K562 (cell line): Measurements from ENCODE around the gene STIM1. TPM values are rescaled to one million over a fixed set of nuclear protein-coding genes. Genes with fewer than 3 reads are reported as not detected.

Source experiments
- AFF1 ChIP-seq, 2 experiments: fragments of 450-650 bp; IDR thresholded peaks; 2 replicates each; pipeline ENCODE4 v1.6.1; 2018; ENCODE audit warnings: mild to moderate bottlenecking in 2 of 2, low read depth in 1 of 2; ENCODE audit not compliant: partially characterized antibody in 2 of 2
- DMBX1 ChIP-seq: fragments of 250-450 bp; sonication (Bioruptor Pico); IDR thresholded peaks from 2 replicates; pipeline ENCODE4 v1.8.0; 2022; ENCODE audit warnings: inconsistent platforms, mild to moderate bottlenecking, moderate library complexity, borderline replicate concordance
- EHMT2 ChIP-seq: fragments of 450-650 bp; IDR thresholded peaks from 2 replicates; pipeline ENCODE4 v1.6.1; 2018; ENCODE audit warnings: antibody characterized with exemption
- EP300 ChIP-seq: IDR thresholded peaks from 2 replicates; pipeline ENCODE4 v1.6.1; 2012; ENCODE audit warnings: low read length, improper control_type of control experiment
- FIP1L1 ChIP-seq: fragments of 200-400 bp; formaldehyde crosslinking; IDR thresholded peaks from 2 replicates; pipeline ENCODE4 v1.6.1; 2018; ENCODE audit warnings: mild to moderate bottlenecking, low read depth, low read length; ENCODE audit not compliant: poor library complexity, severe bottlenecking
- FOXP4 ChIP-seq: sonication (generic); formaldehyde crosslinking; IDR thresholded peaks from 2 replicates; pipeline ENCODE4 v1.8.0; 2022; ENCODE audit warnings: mild to moderate bottlenecking, missing genetic modification reagents, borderline replicate concordance
- GABPA ChIP-seq: fragments of 200-800 bp; sonication (Bioruptor generic); conservative IDR thresholded peaks from 2 replicates; pipeline ENCODE4 v1.6.1; 2016; ENCODE audit warnings: low read depth, missing genetic modification characterization, missing compliant biosample characterization
- GATA2 ChIP-seq: sonication (generic); formaldehyde crosslinking; IDR thresholded peaks from 2 replicates; pipeline ENCODE4 v1.4.0; 2020; ENCODE audit warnings: mild to moderate bottlenecking, missing genetic modification reagents
- KLF10 ChIP-seq: fragments of 250-450 bp; sonication (Bioruptor Pico); IDR thresholded peaks from 2 replicates; pipeline ENCODE4 v1.6.1; 2021; ENCODE audit warnings: matching md5 sums
- NCOA2 ChIP-seq, 2 experiments: fragments of 450-650 bp; IDR thresholded peaks; 2 replicates each; pipeline ENCODE4 v1.6.1; 2018; ENCODE audit warnings: mild to moderate bottlenecking in 2 of 2, moderate library complexity in 1 of 2; ENCODE audit not compliant: partially characterized antibody in 2 of 2
- NCOA6 ChIP-seq: fragments of 450-650 bp; IDR thresholded peaks from 2 replicates; pipeline ENCODE4 v1.6.1; 2017; ENCODE audit warnings: mild to moderate bottlenecking
- TAF1 ChIP-seq: IDR thresholded peaks from 2 replicates; pipeline ENCODE4 v1.6.1; 2011; ENCODE audit warnings: mild to moderate bottlenecking, low read length, moderate library complexity; ENCODE audit not compliant: insufficient read depth, control insufficient read depth, severe bottlenecking; ENCODE audit errors: extremely low read depth
- THRB ChIP-seq: fragments of 450-650 bp; formaldehyde crosslinking; conservative IDR thresholded peaks from 2 replicates; pipeline ENCODE4 v1.4.0; 2022; ENCODE audit warnings: mild to moderate bottlenecking, missing genetic modification characterization
- TRIM28 ChIP-seq: fragments of 450-650 bp; IDR thresholded peaks from 2 replicates; pipeline ENCODE4 v1.6.1; 2017
- ZNF263 ChIP-seq: sonication (generic); formaldehyde crosslinking; IDR thresholded peaks from 2 replicates; pipeline ENCODE4 v1.8.0; 2022; ENCODE audit warnings: mild to moderate bottlenecking, missing genetic modification reagents, borderline replicate concordance
- ZNF639 ChIP-seq, 2 experiments: fragments of 200-800 bp in 1 of 2; sonication (Bioruptor generic) in 1 of 2; sonication (generic) in 1 of 2; formaldehyde crosslinking in 1 of 2; IDR thresholded peaks in 1 of 2; conservative IDR thresholded peaks in 1 of 2; 2 replicates each; pipeline versions ENCODE4 v1.5.0 to v1.6.1; 2016 to 2020; ENCODE audit warnings: missing compliant biosample characterization in 1 of 2, missing genetic modification characterization in 1 of 2, missing genetic modification reagents in 1 of 2
- ZNF79 ChIP-seq: fragments of 250-450 bp; sonication (Bioruptor Pico); IDR thresholded peaks from 2 replicates; pipeline ENCODE4 v1.4.0; 2020; ENCODE audit warnings: low read depth, mild to moderate bottlenecking, moderate library complexity
- polyA plus RNA-seq, 8 experiments: library from polyadenylated mRNA; depleted of rRNA in 4 of 8; stranded (reverse) in 5 of 8; unstranded in 3 of 8; fragments of >200 nt; fragmentation: Nextera tagmentation in 2 of 8; fragmentation: Illumina TruSeq in 1 of 8; extraction: Ambion mirVana in 2 of 8; extraction: Trizol in 1 of 8; gene quantifications; 2 replicates each; pipeline versions ENCODE4 v1.2.1 to v1.2.3, GENCODE V29; 2011 to 2014; ENCODE audit warnings: inconsistent platforms in 1 of 8, missing spikeins in 1 of 8
- total RNA-seq, 7 experiments: library from RNA; depleted of rRNA in 6 of 7; stranded (reverse); fragments of >200 nt in 6 of 7; fragmentation: Illumina TruSeq in 2 of 7; extraction: Trizol in 2 of 7; gene quantifications; 2 replicates each; pipeline versions ENCODE4 v1.2.1 to v1.2.3, GENCODE V29; 2011 to 2021; ENCODE audit warnings: low replicate concordance in 1 of 7

The STIM1 gene
- total and polyA plus RNA-seq, 9 of the 15 experiments (the other 6 are each of a cell fraction or from before 2014, with no cell fraction given): 7.7 to 50.5 (median 22.5) TPM

GRCh38 chr11:3831378-3832239 lies 23.9 kb upstream of the STIM1 start (continued):
- TF ChIP-seq NCOA6 (no peak), GATA2 (CRISPR knock-in tag) (peak; percentile 88), GABPA (tag) (peak; percentile 83), NCOA2 (IDR thresholded peaks at IDR 0.05; ENCODE audit: partially characterized antibody in 2 of 2) (no peak), AFF1 (IDR thresholded peaks at IDR 0.05; ENCODE audit: low read depth in 1 of 2, partially characterized antibody in 2 of 2) (no peak), ZNF263 (CRISPR knock-in tag) (no peak), FOXP4 (CRISPR knock-in tag) (no peak), TAF1 (no peak), THRB (CRISPR knock-in tag) (no peak), DMBX1 (CRISPR knock-in tag) (peak; percentile 71; the same call in 1 of the 2 replicates), ZNF79 (no peak), TRIM28 (peak; percentile 83; the same call in 1 of the 2 replicates), EHMT2 (no peak), KLF10 (CRISPR knock-in tag) (no peak), FIP1L1 (no peak), ZNF639 (CRISPR knock-in tag; conservative IDR thresholded peaks at IDR 0.05 in 1 of 2, IDR thresholded peaks at IDR 0.05 in 1 of 2) (0 out of 4 replicates have a peak, but pooled peaks of 1 of the 2 experiments have one; percentile 36), EP300 (peak; percentile 68; the same call in 1 of the 2 replicates)
